ENCODE results near the gene TRAF6.

TRAF6 gene

GRCh38 chr11:36507824-36508489, 2.1 kb downstream of the TRAF6 start:
- no peak for TF ChIP-seq CTCF (conservative IDR thresholded peaks at IDR 0.05; ENCODE audit: low read length)
- DNase-seq (ENCODE audit: low read depth), result no peak
- H3K4me3 ChIP-seq (ENCODE audit: low read length), result peak overlapping the region; percentile 25

- no peak for TF ChIP-seq CTCF (conservative IDR thresholded peaks at IDR 0.05; ENCODE audit: low read length)
- DNase-seq (ENCODE audit: low read depth), result no peak
- no peak overlapping the region for H3K4me3 ChIP-seq (ENCODE audit: low read length)
Measured at GRCh38 chr11:36501236-36501635, 8.8 kb downstream of the TRAF6 start.

GRCh38 chr11:36500315-36500721, 9.8 kb downstream of the TRAF6 start:
- no peak overlapping the region for H3K4me3 ChIP-seq (ENCODE audit: low read length)
- peak; percentile 77 for DNase-seq (ENCODE audit: low read depth)
- no peak for TF ChIP-seq CTCF (conservative IDR thresholded peaks at IDR 0.05; ENCODE audit: low read length)

- no peak for DNase-seq (ENCODE audit: low read depth)
- TF ChIP-seq CTCF (conservative IDR thresholded peaks at IDR 0.05; ENCODE audit: low read length), result no peak
Measured at GRCh38 chr11:36499315-36499714, 10.8 kb downstream of the TRAF6 start.

GRCh38 chr11:36498721-36499120, 11.4 kb downstream of the TRAF6 start:
- no peak overlapping the region for H3K4me3 ChIP-seq (ENCODE audit: low read length)
- DNase-seq (ENCODE audit: low read depth), result no peak
- TF ChIP-seq CTCF (conservative IDR thresholded peaks at IDR 0.05; ENCODE audit: low read length), result no peak

More at GRCh38 chr11:36499315-36499714, 10.8 kb downstream of the TRAF6 start:
- H3K4me3 ChIP-seq (ENCODE audit: low read length), result no peak overlapping the region

GRCh38 chr11:36493332-36493731, 16.7 kb downstream of the TRAF6 start:
- no peak for TF ChIP-seq CTCF (conservative IDR thresholded peaks at IDR 0.05; ENCODE audit: low read length)
- no peak for DNase-seq (ENCODE audit: low read depth)
- H3K4me3 ChIP-seq (ENCODE audit: low read length), result no peak overlapping the region

- TF ChIP-seq CTCF (conservative IDR thresholded peaks at IDR 0.05; ENCODE audit: low read length), result peak; percentile 89
- peak; percentile 54 for DNase-seq (ENCODE audit: low read depth)
- no peak overlapping the region for H3K4me3 ChIP-seq (ENCODE audit: low read length)
Measured at GRCh38 chr11:36492724-36493304, 17.3 kb downstream of the TRAF6 start.
